CD4-positive, CD25-positive, alpha-beta regulatory T cell (primary cell): Measurements from ENCODE around the gene XPO1. TPM values are rescaled to one million over a fixed set of nuclear protein-coding genes. Genes with fewer than 3 reads are reported as not detected.
"Not testable (repeated sequence)": the region's sequence is repeated elsewhere in the genome, so short reads cannot be mapped to it uniquely, and the experiment has no call there.

Experiments used
- ATAC-seq, 2 donors: fragments of 150-1000 bp; cut with Tn5 transposase; one replicate each; pipeline ENCODE4 v1.10.0; 2021; ENCODE audit warnings: low read depth in 2 of 2, moderate number of reproducible peaks in 2 of 2, moderate library complexity in 1 of 2
- DNase-seq, 3 donors: peaks; one replicate each; pipeline versions ENCODE4 v3.0.0 to v3.0.0-alpha.2; 2012 to 2022; ENCODE audit warnings: mixed read lengths in 1 of 3
- H3K27ac ChIP-seq: one replicate; pipeline ENCODE4 v1.7.0; 2013; ENCODE audit warnings: mild to moderate bottlenecking, low read length; ENCODE audit not compliant: insufficient read depth, poor library complexity, severe bottlenecking
- H3K27me3 ChIP-seq: one replicate; pipeline ENCODE4 v1.7.0; 2013; ENCODE audit warnings: low read length; ENCODE audit not compliant: control insufficient read depth, insufficient read depth
- H3K36me3 ChIP-seq: one replicate; pipeline ENCODE4 v1.7.0; 2013; ENCODE audit warnings: mild to moderate bottlenecking, low read length, moderate library complexity; ENCODE audit not compliant: control insufficient read depth, insufficient read depth
- H3K4me1 ChIP-seq: 2 replicates; pipeline ENCODE4 v1.7.0; 2013; ENCODE audit warnings: mild to moderate bottlenecking, low read length; ENCODE audit not compliant: insufficient read depth, control insufficient read depth, poor library complexity, severe bottlenecking
- H3K4me3 ChIP-seq: one replicate; pipeline ENCODE4 v1.7.0; 2013; ENCODE audit warnings: low read depth, mild to moderate bottlenecking, low read length, moderate library complexity
- H3K9me3 ChIP-seq, 2 experiments: 1 replicate in 1 of 2; 2 replicates in 1 of 2; pipeline ENCODE4 v1.7.0; 2013; ENCODE audit warnings: low read length in 2 of 2, mild to moderate bottlenecking in 1 of 2, moderate library complexity in 1 of 2; ENCODE audit not compliant: control insufficient read depth in 2 of 2
- H3K27ac Mint-ChIP-seq, 3 donors: one replicate each; pipeline ENCODE4 v1.8.0; 2020 to 2022; ENCODE audit warnings: mild to moderate bottlenecking in 3 of 3, mixed read lengths in 3 of 3, moderate library complexity in 2 of 3
- H3K27me3 Mint-ChIP-seq: one replicate; pipeline ENCODE4 v1.8.0; 2022; ENCODE audit warnings: mild to moderate bottlenecking, mixed read lengths
- H3K36me3 Mint-ChIP-seq: one replicate; pipeline ENCODE4 v1.8.0; 2020; ENCODE audit warnings: mixed read lengths
- H3K4me1 Mint-ChIP-seq, 4 donors: one replicate each; pipeline ENCODE4 v1.8.0; 2020 to 2022; ENCODE audit warnings: mixed read lengths in 4 of 4, mild to moderate bottlenecking in 1 of 4
- H3K4me3 Mint-ChIP-seq, 4 donors: one replicate each; pipeline ENCODE4 v1.8.0; 2020 to 2022; ENCODE audit warnings: mild to moderate bottlenecking in 4 of 4, mixed read lengths in 4 of 4, moderate library complexity in 3 of 4
- H3K9me3 Mint-ChIP-seq, 7 donors: one replicate each; pipeline ENCODE4 v1.8.0; 2020 to 2022; ENCODE audit warnings: mixed read lengths in 7 of 7, mild to moderate bottlenecking in 3 of 7, moderate library complexity in 2 of 7
- polyA plus RNA-seq, 4 donors: library from polyadenylated mRNA; unstranded; fragments of 300-500 nt; fragmentation: Illumina TruSeq; gene quantifications; one replicate each; pipeline ENCODE4 v1.2.3, GENCODE V29; 2021
- total RNA-seq: library from RNA; stranded (reverse); gene quantifications from one replicate; pipeline ENCODE4 v1.2.3, GENCODE V29; 2022

The XPO1 gene
- total RNA-seq (137 TPM), polyA plus RNA-seq (10 to 100 TPM; 29.0 to 45.0 (median 36.0) TPM)

- H3K36me3 Mint-ChIP-seq: no peaks in the 10 kb centered on the region
- Histone ChIP-seq H3K4me3 (peak within 1 kb of the TSS; percentile 73), H3K27ac (peak within 1 kb of the TSS; percentile 100), H3K27me3 (no peaks in the 10 kb centered on the region), H3K9me3 (no peaks in the 10 kb centered on the region), H3K4me1 (peaks cover 29% of the 10 kb centered on the region), H3K36me3 (no peaks in the 10 kb centered on the region)
- H3K27me3 Mint-ChIP-seq: peaks cover 17% of the 10 kb centered on the region
- H3K4me3 Mint-ChIP-seq: peak within 1 kb of the TSS; percentile 96 to 100 (median 96)
- DNase-seq (peak; percentile 98 to 100 (median 99)), ATAC-seq (peak; percentile 82 to 85)
- H3K9me3 Mint-ChIP-seq: peaks cover 0 to 2% (median 0%) of the 10 kb centered on the region in 7 donors
- peaks cover 6 to 45% (median 35%) of the 10 kb centered on the region in 4 donors for H3K4me1 Mint-ChIP-seq
- H3K27ac Mint-ChIP-seq: peak within 1 kb of the TSS; percentile 95 to 100 (median 100)
These were observed at the start of gene XPO1 for GRCh38 chr2:61538200-61538919. XPO1 (minus strand) TSS chr2:61538356; CDS start chr2:61533897, 4,459 bp downstream.

GRCh38 chr2:61586928-61587327 lies 48.8 kb upstream of the XPO1 start:
- not testable (repeated sequence) for H3K27me3 ChIP-seq, H3K27ac Mint-ChIP-seq, H3K4me3 ChIP-seq, ATAC-seq, H3K9me3 ChIP-seq, H3K9me3 Mint-ChIP-seq, H3K4me1 Mint-ChIP-seq, H3K27ac ChIP-seq, H3K4me3 Mint-ChIP-seq, DNase-seq, H3K4me1 ChIP-seq, H3K36me3 ChIP-seq, H3K27me3 Mint-ChIP-seq, H3K36me3 Mint-ChIP-seq

GRCh38 chr2:61585383-61585782 lies 47.2 kb upstream of the XPO1 start:
- H3K9me3 Mint-ChIP-seq: no peaks in the 10 kb centered on the region
- no peak overlapping the region for H3K27ac ChIP-seq
- H3K36me3 Mint-ChIP-seq: no peaks in the 10 kb centered on the region
- ATAC-seq: no peak
- peaks cover 8% of the 10 kb centered on the region for H3K27me3 Mint-ChIP-seq
- no peak for DNase-seq
- no peak overlapping the region for H3K4me3 ChIP-seq
- no peaks in the 10 kb centered on the region for H3K4me1 ChIP-seq
- H3K27ac Mint-ChIP-seq: no peak overlapping the region
- H3K36me3 ChIP-seq: no peaks in the 10 kb centered on the region
- no peaks in the 10 kb centered on the region for H3K4me1 Mint-ChIP-seq
- no peaks in the 10 kb centered on the region for H3K9me3 ChIP-seq
- peaks cover 1% of the 10 kb centered on the region for H3K27me3 ChIP-seq
- H3K4me3 Mint-ChIP-seq: no peak overlapping the region

GRCh38 chr2:61584368-61584767 lies 46.2 kb upstream of the XPO1 start:
- H3K36me3 ChIP-seq, H3K4me3 ChIP-seq, H3K27ac ChIP-seq, H3K27ac Mint-ChIP-seq, H3K4me1 Mint-ChIP-seq, H3K4me3 Mint-ChIP-seq, H3K27me3 ChIP-seq, H3K9me3 ChIP-seq, H3K36me3 Mint-ChIP-seq, DNase-seq, H3K9me3 Mint-ChIP-seq, ATAC-seq, H3K27me3 Mint-ChIP-seq, H3K4me1 ChIP-seq: not testable (repeated sequence)

- H3K9me3 Mint-ChIP-seq: no peaks in the 10 kb centered on the region
- no peak overlapping the region for H3K27ac Mint-ChIP-seq
- Histone ChIP-seq H3K9me3 (no peaks in the 10 kb centered on the region), H3K36me3 (no peaks in the 10 kb centered on the region), H3K4me3 (no peak overlapping the region), H3K27ac (no peak overlapping the region), H3K4me1 (no peaks in the 10 kb centered on the region), H3K27me3 (no peaks in the 10 kb centered on the region)
- no peaks in the 10 kb centered on the region for H3K36me3 Mint-ChIP-seq
- no peaks in the 10 kb centered on the region for H3K4me1 Mint-ChIP-seq
- ATAC-seq: no peak
- peaks cover 4% of the 10 kb centered on the region for H3K27me3 Mint-ChIP-seq
- DNase-seq: no peak
- no peak overlapping the region for H3K4me3 Mint-ChIP-seq
These were observed 44.0 kb upstream of the XPO1 start for GRCh38 chr2:61582165-61582564.

- Mint-ChIP-seq H3K27me3 (peaks cover 4% of the 10 kb centered on the region), H3K9me3 (no peaks in the 10 kb centered on the region), H3K36me3 (no peaks in the 10 kb centered on the region), H3K4me1 (no peaks in the 10 kb centered on the region), H3K27ac (no peak overlapping the region), H3K4me3 (no peak overlapping the region)
- no peak for DNase-seq
- Histone ChIP-seq H3K27me3 (no peaks in the 10 kb centered on the region), H3K27ac (no peak overlapping the region), H3K4me1 (no peaks in the 10 kb centered on the region), H3K9me3 (no peaks in the 10 kb centered on the region), H3K36me3 (no peaks in the 10 kb centered on the region), H3K4me3 (no peak overlapping the region)
- no peak for ATAC-seq
These were observed 43.6 kb upstream of the XPO1 start for GRCh38 chr2:61581716-61582115.

- Mint-ChIP-seq H3K36me3 (no peaks in the 10 kb centered on the region), H3K27ac (peak overlapping the region; percentile 70 to 88 (median 86)), H3K4me1 (peaks cover 8 to 12% (median 9%) of the 10 kb centered on the region in 4 donors), H3K9me3 (peaks cover 0 to 1% (median 0%) of the 10 kb centered on the region in 7 donors), H3K4me3 (peak overlapping the region in 1 of 4 donors; percentile 38), H3K27me3 (peaks cover 3% of the 10 kb centered on the region)
- H3K9me3 ChIP-seq: no peaks in the 10 kb centered on the region
- H3K4me3 ChIP-seq: no peak overlapping the region
- DNase-seq (peak in 1 of 3 donors; percentile 60), ATAC-seq (peak in 1 of 2 donors; percentile 50)
- H3K27ac ChIP-seq: no peak overlapping the region
- H3K4me1 ChIP-seq: no peaks in the 10 kb centered on the region
- H3K36me3 ChIP-seq: no peaks in the 10 kb centered on the region
- H3K27me3 ChIP-seq: no peaks in the 10 kb centered on the region
These were observed 37.3 kb upstream of the XPO1 start for GRCh38 chr2:61575447-61575859.

GRCh38 chr2:61566566-61566965 lies 28.4 kb upstream of the XPO1 start:
- Mint-ChIP-seq H3K4me1 (no peaks in the 10 kb centered on the region), H3K4me3 (no peak overlapping the region), H3K36me3 (no peaks in the 10 kb centered on the region), H3K27me3 (peaks cover 27% of the 10 kb centered on the region), H3K9me3 (peaks cover 0 to 3% (median 0%) of the 10 kb centered on the region in 7 donors), H3K27ac (no peak overlapping the region)
- Histone ChIP-seq H3K27ac (no peak overlapping the region), H3K4me1 (no peaks in the 10 kb centered on the region), H3K4me3 (no peak overlapping the region), H3K9me3 (no peaks in the 10 kb centered on the region), H3K27me3 (no peaks in the 10 kb centered on the region), H3K36me3 (no peaks in the 10 kb centered on the region)
- ATAC-seq: no peak
- DNase-seq: no peak
